HPDE6-E6E7 (cell line): ENCODE measurements around the gene HSD17B2.
"Not testable (repeated sequence)": the region's sequence is repeated elsewhere in the genome, so short reads cannot be mapped to it uniquely, and the experiment has no call there.

Source experiments
- DNase-seq: peaks from one replicate; pipeline ENCODE4 v3.0.0; 2011; ENCODE audit warnings: missing footprints; ENCODE audit errors: extremely low spot score

Gene HSD17B2

GRCh38 chr16:82034981-82035612, at the start of gene HSD17B2:
Gene HSD17B2 (plus strand): TSS chr16:82035253. CDS start chr16:82035425, 172 bp downstream.
- DNase-seq: peak; percentile 78

DNA sequence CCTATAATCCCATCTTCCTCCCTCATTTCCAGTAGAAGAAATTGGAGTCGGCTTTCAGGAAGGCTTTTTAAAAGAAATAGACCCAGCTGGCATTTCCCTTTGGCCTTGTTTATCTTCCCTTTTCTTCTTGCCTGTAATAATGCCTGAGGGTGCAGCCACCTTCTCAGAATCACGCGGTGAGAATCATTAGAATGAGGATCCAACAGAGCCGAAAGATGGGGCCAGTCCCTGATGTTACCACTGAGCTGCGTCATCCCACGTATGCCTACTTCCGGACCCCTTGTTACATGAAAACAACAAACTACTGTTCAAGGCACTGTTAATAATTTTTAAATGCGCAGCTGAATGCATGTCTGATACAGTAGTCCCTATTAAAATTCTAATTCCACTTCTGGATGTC, 47.9 kb upstream of the HSD17B2 start:
- DNase-seq: no peak

DNA sequence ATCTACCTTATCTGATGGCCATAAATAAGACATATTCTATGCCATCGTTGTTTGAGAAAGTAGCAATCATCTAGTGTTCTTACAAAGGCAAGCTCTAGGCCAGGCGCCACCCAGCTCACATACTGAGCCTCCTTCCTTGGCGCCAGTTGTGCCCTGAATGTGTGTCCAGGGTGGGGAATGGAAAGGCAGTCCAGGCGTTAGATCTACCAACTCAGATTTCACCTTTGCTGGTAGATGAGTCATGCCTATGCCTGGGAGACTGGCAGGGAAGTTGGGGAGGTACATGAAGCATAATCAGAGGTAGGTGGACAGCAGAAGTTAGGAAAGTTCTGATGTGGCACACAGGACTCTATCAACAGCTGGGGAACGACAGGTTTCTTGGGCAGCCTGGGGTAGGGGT, 47.3 kb upstream of the HSD17B2 start:
- peak; percentile 37 for DNase-seq

DNA sequence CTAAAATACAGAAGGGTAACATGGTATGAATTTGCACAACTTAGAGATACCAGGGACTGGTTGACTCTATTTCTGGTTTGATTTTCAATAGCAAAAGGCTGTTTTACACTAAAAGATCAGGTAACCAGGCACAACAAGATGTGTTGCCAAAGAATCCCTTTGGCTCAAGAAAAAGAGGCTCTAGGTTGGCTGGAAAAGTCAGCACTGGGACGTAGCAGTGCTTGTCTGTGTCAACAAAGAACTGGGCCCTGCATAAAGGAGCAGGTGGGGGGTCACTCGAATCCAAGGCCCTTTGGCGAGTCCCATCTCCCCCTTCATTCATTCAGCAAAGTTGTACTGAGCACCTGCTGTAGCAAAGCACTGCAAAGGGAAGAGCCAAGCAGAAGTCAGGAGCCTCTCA, 42.2 kb upstream of the HSD17B2 start:
- DNase-seq: no peak

GRCh38 chr16:81994485-81994884, 40.6 kb upstream of the HSD17B2 start:
- no peak for DNase-seq

DNA sequence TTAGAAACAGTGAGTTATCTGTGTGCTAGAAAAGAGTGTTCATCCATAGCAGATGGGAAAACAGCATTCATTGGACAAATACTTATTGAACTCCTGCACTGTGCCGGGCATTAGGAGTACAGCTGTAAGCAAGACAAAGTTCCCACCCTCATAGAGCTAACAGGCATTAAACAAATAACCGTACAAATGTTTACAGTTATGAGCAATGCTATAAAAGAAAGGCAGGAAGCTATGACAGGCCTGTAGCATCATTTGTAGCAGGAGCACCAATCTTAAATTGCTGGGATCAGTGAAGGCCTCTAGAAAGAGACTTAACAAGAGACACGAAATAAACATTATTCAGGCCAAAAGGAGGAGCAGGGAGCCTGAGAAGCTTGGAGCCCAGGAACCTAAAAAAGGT, 39.4 kb upstream of the HSD17B2 start:
- DNase-seq: no peak

GRCh38 chr16:81996664-81997509, 38.2 kb upstream of the HSD17B2 start:
- peak; percentile 65 for DNase-seq

DNA sequence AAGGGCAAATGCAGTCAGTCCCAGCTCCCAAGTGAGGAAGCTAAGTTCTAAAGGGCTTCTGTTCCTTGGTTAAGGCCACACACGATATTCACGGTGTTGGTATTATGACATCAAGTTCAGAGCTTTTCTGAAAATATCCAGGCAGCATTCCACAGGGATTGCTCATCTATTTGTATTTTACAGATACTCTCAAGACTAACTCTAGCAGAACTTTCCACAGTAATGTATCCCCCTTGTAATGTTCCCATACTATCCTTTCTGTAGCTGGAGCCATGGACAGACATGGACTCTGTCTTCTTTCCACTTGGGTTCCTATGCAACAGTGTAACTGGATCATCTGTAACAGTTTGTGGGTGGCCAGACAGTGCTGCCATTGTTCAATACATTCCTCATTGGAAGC, 37.3 kb upstream of the HSD17B2 start:
- DNase-seq: peak; percentile 25

GRCh38 chr16:82002831-82003230, 32.2 kb upstream of the HSD17B2 start:
- DNase-seq: no peak

- DNase-seq: no peak
Observed at GRCh38 chr16:82004601-82005000, 30.5 kb upstream of the HSD17B2 start.

DNA sequence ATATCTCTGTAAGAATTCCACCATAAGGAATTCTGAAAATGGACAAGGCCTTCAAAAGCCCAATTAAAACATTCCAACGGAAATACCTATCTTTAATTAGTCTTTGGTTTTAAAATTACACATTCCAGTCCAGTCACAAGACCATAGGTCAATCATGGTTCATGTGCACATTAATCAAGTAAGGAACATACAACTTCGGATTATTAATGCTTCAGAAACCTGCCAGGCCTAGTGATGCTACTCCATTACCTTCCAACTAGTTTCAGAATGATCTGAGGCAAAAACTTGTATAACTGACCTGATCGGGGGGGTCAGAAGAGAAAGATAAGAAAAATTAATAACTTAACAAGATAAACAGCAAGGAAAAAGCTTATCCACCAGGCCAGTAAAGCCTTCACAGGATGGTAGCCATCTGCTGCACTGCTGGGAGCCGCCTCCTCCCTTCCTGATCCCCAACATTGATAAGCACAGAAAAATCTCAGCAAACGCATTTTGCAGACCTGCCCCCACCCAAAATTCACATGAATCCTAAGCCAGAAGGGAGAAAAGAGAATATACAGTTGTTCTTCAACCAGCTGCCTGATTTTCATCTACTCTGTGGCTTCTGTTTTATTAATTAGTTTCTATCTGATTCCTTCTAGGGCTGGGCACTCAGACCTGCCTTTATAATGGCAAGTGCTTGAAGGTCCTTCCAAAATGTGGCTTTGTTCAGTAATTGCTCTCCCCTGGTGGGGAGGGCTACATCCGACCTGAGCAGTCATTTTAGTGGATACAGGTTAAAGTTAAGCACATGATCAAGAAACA, 29.8 kb upstream of the HSD17B2 start:
- DNase-seq: no peak

DNA sequence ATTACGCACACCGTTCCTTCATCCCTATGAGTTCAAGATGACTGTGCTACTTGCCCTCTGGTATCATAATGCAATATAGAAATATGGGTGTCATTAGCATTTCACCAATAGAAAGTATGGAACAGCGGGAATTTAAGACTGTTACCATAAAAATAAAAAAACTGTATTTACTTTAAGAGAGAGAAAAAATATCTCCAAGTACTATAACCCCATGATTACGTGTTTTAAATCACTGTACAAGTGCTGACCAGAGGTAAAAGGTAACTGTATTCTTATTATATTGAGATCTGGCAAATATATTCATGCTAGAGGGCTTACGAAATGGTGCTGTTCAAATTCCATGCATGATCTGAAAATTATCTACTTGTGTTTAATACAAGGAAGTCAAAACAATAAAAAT, 29.0 kb upstream of the HSD17B2 start:
- no peak for DNase-seq

- DNase-seq: no peak
Observed at GRCh38 chr16:82007189-82007588, 27.9 kb upstream of the HSD17B2 start.

GRCh38 chr16:82008957-82009592, 26.0 kb upstream of the HSD17B2 start:
- DNase-seq: no peak

DNA sequence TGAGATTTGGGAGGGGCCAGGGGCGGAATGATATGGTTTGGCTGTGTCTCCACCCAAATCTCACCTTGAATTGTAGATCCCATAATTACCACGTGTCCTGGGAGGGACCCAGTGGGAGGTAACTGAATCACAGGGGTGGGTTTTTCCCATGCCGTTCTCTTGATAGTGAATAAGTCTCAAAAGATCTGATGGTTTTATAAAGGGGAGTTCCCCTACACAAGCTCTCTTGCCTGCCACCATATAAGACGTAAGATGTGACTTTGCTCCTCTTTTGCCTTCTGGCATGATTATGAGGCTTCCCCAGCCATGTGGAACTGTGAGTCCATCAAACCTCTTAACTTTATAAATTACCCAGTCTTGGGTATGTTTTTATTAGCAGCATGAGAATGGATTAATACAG, 25.3 kb upstream of the HSD17B2 start:
- DNase-seq: not testable (repeated sequence)

DNA sequence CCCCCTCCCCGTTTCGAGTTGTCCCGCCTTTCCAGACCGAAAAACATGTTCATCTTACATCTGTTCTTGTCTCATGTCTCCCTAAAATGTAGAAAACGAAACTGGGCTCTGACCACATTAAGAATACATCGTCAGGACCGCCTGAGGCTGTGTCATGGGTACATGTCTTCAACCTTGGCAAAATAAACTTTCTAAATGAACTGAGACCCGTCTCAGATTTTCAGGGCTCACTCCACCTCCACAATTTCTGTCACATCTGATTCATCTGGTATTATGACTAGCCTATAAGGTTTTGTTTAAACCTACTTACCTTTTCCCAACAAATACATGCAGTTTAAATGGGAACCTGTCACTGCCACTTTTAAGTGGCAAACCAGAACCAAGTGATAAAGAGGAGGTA, 24.4 kb upstream of the HSD17B2 start:
- DNase-seq: no peak

GRCh38 chr16:82011199-82011641, 23.8 kb upstream of the HSD17B2 start, which contains the start of gene SDR42E1:
Gene SDR42E1 (minus strand): TSS chr16:82011470. CDS start chr16:82000858, 10,612 bp downstream.
- DNase-seq: peak; percentile 90

GRCh38 chr16:82013139-82013538, 21.9 kb upstream of the HSD17B2 start:
- DNase-seq: no peak

DNA sequence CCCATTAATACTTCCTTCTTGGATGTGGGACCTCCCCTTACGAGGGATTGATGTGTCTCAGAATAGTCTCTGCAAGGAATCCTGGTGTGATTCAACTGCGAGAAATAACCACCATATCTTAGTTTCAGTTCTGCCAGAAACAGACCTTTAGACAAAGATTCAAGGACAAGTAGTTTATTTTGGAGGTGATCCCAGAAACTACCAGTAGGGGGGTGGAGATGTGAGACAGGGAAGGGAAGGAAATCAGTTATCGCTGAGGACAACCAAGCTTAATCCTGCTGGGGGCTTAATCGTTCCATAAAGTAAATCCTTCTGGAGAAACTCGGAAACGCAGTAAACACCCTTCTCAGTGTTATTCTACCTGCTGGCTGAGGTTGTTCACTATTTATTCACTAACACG, 18.8 kb upstream of the HSD17B2 start:
- DNase-seq: peak; percentile 38

GRCh38 chr16:82016964-82017363, 18.1 kb upstream of the HSD17B2 start:
- no peak for DNase-seq

GRCh38 chr16:82017911-82018568, 17.0 kb upstream of the HSD17B2 start:
- DNase-seq: no peak
